SU-DHL-6 (cell line): ENCODE results near the gene BIN1.

Experiments
- CTCF ChIP-seq: fragments of 200-600 bp; sonication (generic); IDR thresholded peaks from one replicate; pipeline ENCODE4 v1.5.1; 2017; ENCODE audit warnings: antibody characterized with exemption, mild to moderate bottlenecking, low read length, moderate library complexity; ENCODE audit not compliant: insufficient read depth, poor library complexity, severe bottlenecking
- EZH2phosphoT487 ChIP-seq: fragments of 200-600 bp; sonication (generic), shearing (Covaris generic); conservative IDR thresholded peaks from 2 replicates; pipeline ENCODE4 v1.6.1; 2018; ENCODE audit warnings: mild to moderate bottlenecking, antibody characterized with exemption, low read length, moderate library complexity, mixed read lengths

GRCh38 chr2:127105656-127106456, 1.1 kb downstream of the BIN1 start:
- TF ChIP-seq CTCF (no peak), EZH2phosphoT487 (no peak)
